Activated CD4-positive, alpha-beta T cell treated with anti-CD3 and anti-CD28 coated beads, Interleukin-2, amount 50 U/mL, for 1 hour (primary cell): ENCODE measurements around the gene TNS3.

Source experiments
- DNase-seq: peaks from one replicate; pipeline ENCODE4 v3.0.0-alpha.2; 2020

The TNS3 gene

GRCh38 chr7:47580811-47581331 is 1.0 kb downstream of the TNS3 start:
- DNase-seq: no peak

GRCh38 chr7:47580175-47580706 is 1.7 kb downstream of the TNS3 start:
- DNase-seq: no peak

GRCh38 chr7:47579458-47579857 is 2.5 kb downstream of the TNS3 start:
- no peak for DNase-seq

- no peak for DNase-seq
Measured at GRCh38 chr7:47578579-47579270, 3.2 kb downstream of the TNS3 start.

- DNase-seq: no peak
Measured at GRCh38 chr7:47577321-47577919, 4.5 kb downstream of the TNS3 start.

- DNase-seq: no peak
Measured at GRCh38 chr7:47576866-47577306, 5.0 kb downstream of the TNS3 start.

GRCh38 chr7:47576031-47576865 is 5.7 kb downstream of the TNS3 start:
- DNase-seq: no peak

- DNase-seq: no peak
Measured at GRCh38 chr7:47574482-47575329, 7.2 kb downstream of the TNS3 start.

GRCh38 chr7:47573758-47574481 is 8.0 kb downstream of the TNS3 start:
- no peak for DNase-seq

- DNase-seq: no peak
Measured at GRCh38 chr7:47572939-47573757, 8.8 kb downstream of the TNS3 start.

GRCh38 chr7:47572094-47572445 is 9.8 kb downstream of the TNS3 start:
- no peak for DNase-seq

- DNase-seq: no peak
Measured at GRCh38 chr7:47571331-47572093, 10.4 kb downstream of the TNS3 start.

- no peak for DNase-seq
Measured at GRCh38 chr7:47570649-47571050, 11.3 kb downstream of the TNS3 start.

- DNase-seq: no peak
Measured at GRCh38 chr7:47568547-47568946, 13.4 kb downstream of the TNS3 start.

GRCh38 chr7:47568056-47568455 is 13.9 kb downstream of the TNS3 start:
- DNase-seq: no peak

GRCh38 chr7:47565640-47566250 is 16.2 kb downstream of the TNS3 start:
- no peak for DNase-seq

GRCh38 chr7:47563521-47563920 is 18.4 kb downstream of the TNS3 start:
- no peak for DNase-seq

GRCh38 chr7:47561715-47562446 is 20.0 kb downstream of the TNS3 start:
- DNase-seq: no peak
